Psoas muscle (tissue), 8 donors: ENCODE measurements around the gene NSUN4. TPM values are rescaled to one million over a fixed set of nuclear protein-coding genes. Genes with fewer than 3 reads are reported as not detected.
"Not testable (repeated sequence)": the region's sequence is repeated elsewhere in the genome, so short reads cannot be mapped to it uniquely, and the experiment has no call there.

Experiments used
- ATAC-seq, 4 donors: fragments of 200-7000 bp; cut with Tn5 transposase; one replicate each; pipeline ENCODE4 v1.9.1; 2020; ENCODE audit warnings: moderate library complexity in 3 of 4, mild to moderate bottlenecking in 2 of 4
- DNase-seq, 2 donors: peaks; one replicate each; pipeline ENCODE4 v3.0.0-alpha.2; 2020
- H3K27ac ChIP-seq: fragments of 200-600 bp; one replicate; pipeline ENCODE4 v1.8.0; 2022
- H3K27me3 ChIP-seq, 3 donors: fragments of 200-600 bp in 1 of 3; one replicate each; pipeline versions ENCODE4 v1.6.1 to v1.8.0; 2013 to 2022; ENCODE audit warnings: low read length in 2 of 3, mild to moderate bottlenecking in 2 of 3, moderate library complexity in 1 of 3; ENCODE audit not compliant: insufficient read depth in 3 of 3
- H3K36me3 ChIP-seq, 2 donors: fragments of 200-600 bp in 1 of 2; one replicate each; pipeline versions ENCODE4 v1.6.1 to v1.8.0; 2013 to 2022; ENCODE audit warnings: low read depth in 1 of 2, mild to moderate bottlenecking in 1 of 2, moderate library complexity in 1 of 2; ENCODE audit not compliant: insufficient read depth in 1 of 2
- H3K4me1 ChIP-seq: fragments of 200-600 bp; one replicate; pipeline ENCODE4 v1.8.0; 2022
- H3K4me3 ChIP-seq: fragments of 200-600 bp; one replicate; pipeline ENCODE4 v1.8.0; 2022; ENCODE audit warnings: mild to moderate bottlenecking
- H3K9me3 ChIP-seq: fragments of 200-600 bp; one replicate; pipeline ENCODE4 v1.8.0; 2022
- CTCF ChIP-seq: fragments of 200-600 bp; IDR thresholded peaks from one replicate; pipeline ENCODE4 v1.8.0; 2022; ENCODE audit warnings: antibody characterized with exemption
- WGBS, 3 donors: extraction: QIAGEN DNeasy Blood & Tissue Kit; methylation state at CpG; one replicate each; pipeline versions ENCODE4 v1.1.6 to v1.1.7; 2013; 5-methylcytosine and 5-hydroxymethylcytosine counted together
- intact Hi-C, 2 donors: fragments of 100-400 bp; cut with DNase I; formaldehyde crosslinking; loops; one replicate each; pipeline versions ENCODE4 v1.11.0 to v1.14.2; 2022
- polyA plus RNA-seq, 3 donors: library from polyadenylated mRNA; stranded (reverse); fragments of 200-250 nt; gene quantifications; one replicate each; pipeline ENCODE4 v1.2.3, GENCODE V29; 2013
- total RNA-seq, 4 donors: library from RNA; stranded (reverse); fragmentation: NEBNext Ultra II Directional in 2 of 4; extraction: Animal tissue kit (Norgen Biotek cat#: 25700) in 2 of 4; gene quantifications; one replicate each; pipeline versions ENCODE4 v1.2.1 to v1.2.4, GENCODE V29; 2021 to 2023
- donor health status: healthy with polysubstance abuse.
- donor health status: DM: no; HTN: no; CAD: no; lungs with moderate emphysema.
- donor health status: Bipolar disorder and iron deficiency.
- donor health status: healthy.
- donor health status: DM: yes; HTN: yes; CAD: no.
- donor health status: DM: no; HTN: no; CAD: no.
- donor health status: DM: no; HTN: no; CAD: no.
- donor health status: DM: yes; HTN: yes; CAD: no.

Gene NSUN4
- total and polyA plus RNA-seq, 7 donors = 9.4 to 25.3 (median 16.3) TPM

DNA sequence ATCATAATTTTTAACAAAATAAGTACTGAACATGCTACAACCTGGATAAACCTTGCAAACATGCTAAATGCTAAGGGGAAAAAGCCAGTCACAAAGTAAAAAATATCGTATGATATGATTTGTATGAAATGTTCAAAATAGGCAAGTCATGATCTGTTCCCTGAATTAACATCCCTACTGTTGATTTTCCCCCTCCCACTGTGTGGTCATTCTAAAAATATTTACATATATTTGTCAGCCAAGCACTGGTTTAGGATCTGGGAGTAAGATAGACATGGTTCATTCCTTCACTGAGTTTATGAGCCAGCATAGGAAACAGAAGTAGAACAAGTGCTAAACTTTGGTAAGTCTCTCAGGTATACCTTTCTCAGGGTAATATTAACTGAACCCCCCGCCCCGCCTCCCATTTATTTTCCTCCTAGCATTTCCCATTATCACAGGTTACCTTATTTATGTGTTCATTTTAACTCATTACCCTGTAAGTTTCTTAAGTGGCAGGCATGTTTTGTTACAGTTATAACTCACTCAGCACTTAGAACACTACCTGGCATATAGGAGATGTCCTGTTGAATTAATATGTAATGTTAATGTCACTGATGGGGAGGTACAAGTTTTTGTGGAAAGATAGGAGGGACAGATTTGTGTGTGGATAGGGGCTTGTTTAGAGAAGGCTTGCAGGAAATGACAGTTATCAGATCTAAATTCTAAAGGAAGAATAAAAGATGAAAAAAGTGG is 24.8 kb upstream of the NSUN4 start:
- H3K4me3 ChIP-seq = no peak overlapping the region
- 76 to 90% (median 86%) methylated on average over 3 of the region's 3 CpGs for WGBS, 3 donors
- H3K9me3 ChIP-seq = no peaks in the 10 kb centered on the region
- H3K27me3 ChIP-seq = no peaks in the 10 kb centered on the region
- DNase-seq (no peak), ATAC-seq (no peak)
- H3K4me1 ChIP-seq = no peaks in the 10 kb centered on the region
- peaks cover 12 to 72% of the 10 kb centered on the region in 2 donors for H3K36me3 ChIP-seq
- intact Hi-C loops = no loop called here
- no peak for TF ChIP-seq CTCF
- H3K27ac ChIP-seq = no peak overlapping the region

DNA sequence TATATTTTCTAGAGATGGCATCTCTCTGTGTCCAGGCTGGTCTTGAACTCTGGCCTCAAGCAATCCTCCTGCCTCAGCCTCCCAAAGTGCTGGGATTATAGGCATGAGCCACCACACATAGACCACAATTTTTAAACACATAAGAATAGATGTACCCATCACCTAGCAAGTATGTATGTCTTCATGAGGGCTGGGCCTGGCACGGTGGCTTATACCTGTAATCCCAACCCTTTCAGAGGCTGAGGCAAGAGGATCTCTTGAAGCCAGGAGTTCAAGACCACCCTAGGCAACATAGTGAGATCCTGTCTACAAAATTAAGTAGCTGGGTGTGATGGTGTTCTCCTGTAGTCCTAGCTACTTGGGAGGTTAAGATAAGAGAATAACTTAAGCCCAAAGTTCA is 23.3 kb upstream of the NSUN4 start:
- H3K9me3 ChIP-seq = no peaks in the 10 kb centered on the region
- no peaks in the 10 kb centered on the region for H3K27me3 ChIP-seq
- H3K4me3 ChIP-seq = no peak overlapping the region
- WGBS, 3 donors = 84 to 97% (median 93%) methylated on average over 1 of the region's 1 CpG
- H3K27ac ChIP-seq = no peak overlapping the region
- intact Hi-C loops = no loop called here
- peaks cover 8 to 57% of the 10 kb centered on the region in 2 donors for H3K36me3 ChIP-seq
- TF ChIP-seq CTCF = no peak
- ATAC-seq (no peak), DNase-seq (no peak)
- H3K4me1 ChIP-seq = no peaks in the 10 kb centered on the region

DNA sequence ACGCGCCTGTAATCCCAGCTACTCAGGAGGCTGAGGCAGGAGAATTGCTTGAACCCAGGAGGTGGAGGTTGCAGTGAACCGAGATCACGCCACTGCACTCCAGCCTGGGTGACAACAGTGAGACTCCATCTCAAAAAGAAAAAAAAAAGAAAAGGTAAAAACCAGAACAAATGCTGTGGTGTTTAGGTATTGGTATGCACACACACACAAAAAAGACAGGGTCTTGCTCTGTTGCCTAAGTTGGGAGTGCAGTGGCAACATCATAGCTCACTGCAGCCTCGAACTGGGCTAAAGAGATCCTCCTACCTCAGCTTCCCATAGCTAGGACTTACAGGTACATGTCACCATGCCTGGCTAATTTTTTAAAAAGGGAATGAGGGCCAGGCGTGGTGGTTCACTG is 21.3 kb upstream of the NSUN4 start:
- WGBS, 3 donors = 83 to 89% (median 85%) methylated on average over 6 of the region's 6 CpGs
- H3K27me3 ChIP-seq, H3K4me1 ChIP-seq, H3K9me3 ChIP-seq, DNase-seq, H3K4me3 ChIP-seq, intact Hi-C loops, H3K27ac ChIP-seq: not testable (repeated sequence)
- peak in 2 of 4 donors; percentile 24 for ATAC-seq
- peaks cover 6 to 37% of the 10 kb centered on the region in 2 donors for H3K36me3 ChIP-seq

GRCh38 chr1:46319960-46320914 is 20.4 kb upstream of the NSUN4 start:
- H3K4me3 ChIP-seq, H3K4me1 ChIP-seq, H3K9me3 ChIP-seq, ATAC-seq, H3K27ac ChIP-seq, H3K27me3 ChIP-seq, intact Hi-C loops, DNase-seq: not testable (repeated sequence)
- H3K36me3 ChIP-seq = peaks cover 6 to 28% of the 10 kb centered on the region in 2 donors
- WGBS, 3 donors = 75 to 79% (median 77%) methylated on average over 11 to 12 of the region's 13 CpGs

DNA sequence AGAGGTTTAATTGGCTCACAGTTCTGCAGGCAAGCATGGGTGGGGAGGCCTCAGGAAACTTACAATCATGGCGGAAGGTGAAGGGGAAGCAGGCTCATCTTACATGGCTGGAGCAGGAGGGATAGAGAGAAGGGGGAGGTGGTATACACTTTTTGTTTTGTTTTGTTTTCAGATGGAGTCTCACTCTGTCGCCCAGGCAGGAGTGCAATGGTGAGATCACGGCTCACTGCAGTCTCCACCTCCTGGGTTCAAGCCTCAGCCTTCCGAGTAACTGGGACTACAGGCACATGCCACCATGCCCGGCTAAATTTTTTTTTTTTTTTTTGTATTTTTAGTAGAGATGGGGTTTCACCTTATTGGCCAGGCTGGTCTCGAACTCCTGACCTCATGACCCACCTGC is 18.4 kb upstream of the NSUN4 start:
- DNase-seq, H3K27ac ChIP-seq, ATAC-seq, intact Hi-C loops, H3K36me3 ChIP-seq, H3K4me1 ChIP-seq, H3K9me3 ChIP-seq, H3K4me3 ChIP-seq, H3K27me3 ChIP-seq: not testable (repeated sequence)
- WGBS, 3 donors = 89 to 91% (median 91%) methylated on average over 6 of the region's 6 CpGs

- H3K4me3 ChIP-seq, intact Hi-C loops, H3K27ac ChIP-seq, H3K9me3 ChIP-seq, H3K36me3 ChIP-seq, H3K27me3 ChIP-seq, H3K4me1 ChIP-seq, ATAC-seq: not testable (repeated sequence)
- 88 to 91% (median 89%) methylated on average over 11 of the region's 11 CpGs for WGBS, 3 donors
- DNase-seq = peak in 1 of 2 donors; percentile 9
Measured at GRCh38 chr1:46325285-46326076, 15.1 kb upstream of the NSUN4 start.

GRCh38 chr1:46328182-46328581 is 12.4 kb upstream of the NSUN4 start:
- H3K9me3 ChIP-seq, H3K4me3 ChIP-seq, H3K4me1 ChIP-seq, intact Hi-C loops, ATAC-seq, H3K27ac ChIP-seq, H3K27me3 ChIP-seq, H3K36me3 ChIP-seq, DNase-seq: not testable (repeated sequence)
- 90 to 95% (median 93%) methylated on average over 7 of the region's 7 CpGs for WGBS, 3 donors

- ATAC-seq, DNase-seq, H3K36me3 ChIP-seq, H3K9me3 ChIP-seq, intact Hi-C loops, H3K4me1 ChIP-seq, H3K4me3 ChIP-seq, H3K27ac ChIP-seq, H3K27me3 ChIP-seq: not testable (repeated sequence)
- 73 to 82% (median 76%) methylated on average over 5 to 6 of the region's 7 CpGs for WGBS, 3 donors
Measured at GRCh38 chr1:46329807-46330206, 10.8 kb upstream of the NSUN4 start.

DNA sequence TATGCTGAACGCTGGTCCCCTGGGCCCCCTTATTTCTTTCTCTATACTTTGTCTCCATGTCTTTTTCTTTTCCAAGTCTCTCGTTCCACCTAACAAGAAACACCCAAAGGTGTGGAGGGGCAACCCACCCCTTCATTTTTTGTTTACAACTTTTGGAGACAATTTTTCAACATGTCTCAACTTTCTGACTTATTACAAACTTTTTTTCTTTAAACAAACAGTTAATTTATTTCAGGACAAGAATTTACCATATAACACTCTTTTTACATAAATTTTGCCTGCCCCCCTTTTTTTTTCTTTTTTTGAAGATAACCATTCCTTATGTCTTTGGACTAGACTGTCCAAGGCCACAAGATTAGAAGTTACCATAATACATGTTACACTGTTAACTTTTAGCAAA is 10.2 kb upstream of the NSUN4 start:
- H3K4me1 ChIP-seq, H3K4me3 ChIP-seq, H3K9me3 ChIP-seq, H3K36me3 ChIP-seq, H3K27me3 ChIP-seq, ATAC-seq, DNase-seq, H3K27ac ChIP-seq, intact Hi-C loops: not testable (repeated sequence)
- WGBS, 3 donors = 85 to 91% (median 88%) methylated on average over 2 of the region's 2 CpGs
